Fibroblast of the conjunctiva (primary cell): ENCODE results near the gene CFTR.
A peak's percentile ranks its signal among the peaks of the same experiment; 100 is the strongest.
"Not testable (repeated sequence)": the region's sequence is repeated elsewhere in the genome, so short reads cannot be mapped to it uniquely, and the experiment has no call there.

Source experiments
- DNase-seq: peaks from one replicate; pipeline ENCODE4 v3.0.0-alpha.2; 2010; ENCODE audit warnings: low read depth

CFTR gene

DNA sequence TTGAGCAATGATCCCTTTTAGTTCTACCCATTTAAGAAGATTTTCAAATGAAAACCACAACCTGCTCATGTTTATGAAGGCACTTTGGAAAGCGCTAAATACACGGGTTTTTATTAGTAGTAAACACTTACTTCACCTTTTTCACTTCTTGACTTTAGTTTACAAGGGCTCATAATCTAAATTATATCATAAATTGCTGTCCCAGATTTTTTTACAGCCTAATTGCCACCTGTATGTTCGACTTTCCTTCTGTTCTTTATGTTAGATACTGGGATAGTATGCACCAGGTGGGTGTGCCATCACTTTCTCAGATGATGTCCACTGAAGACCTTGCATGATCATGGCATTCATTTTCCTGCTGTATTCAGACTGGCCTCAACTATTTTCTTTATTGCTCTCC is 22.5 kb downstream of the CFTR start:
- no peak for DNase-seq

DNA sequence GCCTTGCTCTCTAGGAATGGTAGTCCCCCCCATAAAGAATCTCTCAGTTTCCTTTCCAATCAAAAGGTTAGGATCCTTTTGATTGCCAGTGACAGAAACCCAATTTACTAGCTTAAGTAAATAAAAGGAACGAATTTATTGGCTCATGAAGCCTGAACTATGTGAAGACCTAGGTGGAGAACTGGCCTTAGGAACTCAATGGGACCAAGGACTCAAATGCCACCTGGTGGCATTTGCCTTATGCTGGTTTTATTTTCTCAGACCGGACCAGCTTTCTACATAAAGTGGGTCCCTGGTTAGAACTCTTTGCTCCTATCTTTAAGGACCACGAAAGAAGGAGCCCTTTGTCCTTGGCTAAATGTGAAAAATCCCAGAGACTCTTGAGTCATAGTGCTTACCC is 25.4 kb downstream of the CFTR start:
- no peak for DNase-seq

DNA sequence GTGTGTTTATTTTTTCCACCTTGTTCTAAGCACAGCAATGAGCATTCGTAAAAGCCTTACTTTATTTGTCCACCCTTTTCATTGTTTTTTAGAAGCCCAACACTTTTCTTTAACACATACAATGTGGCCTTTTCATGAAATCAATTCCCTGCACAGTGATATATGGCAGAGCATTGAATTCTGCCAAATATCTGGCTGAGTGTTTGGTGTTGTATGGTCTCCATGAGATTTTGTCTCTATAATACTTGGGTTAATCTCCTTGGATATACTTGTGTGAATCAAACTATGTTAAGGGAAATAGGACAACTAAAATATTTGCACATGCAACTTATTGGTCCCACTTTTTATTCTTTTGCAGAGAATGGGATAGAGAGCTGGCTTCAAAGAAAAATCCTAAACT is 28.9 kb downstream of the CFTR start:
- no peak for DNase-seq

DNA sequence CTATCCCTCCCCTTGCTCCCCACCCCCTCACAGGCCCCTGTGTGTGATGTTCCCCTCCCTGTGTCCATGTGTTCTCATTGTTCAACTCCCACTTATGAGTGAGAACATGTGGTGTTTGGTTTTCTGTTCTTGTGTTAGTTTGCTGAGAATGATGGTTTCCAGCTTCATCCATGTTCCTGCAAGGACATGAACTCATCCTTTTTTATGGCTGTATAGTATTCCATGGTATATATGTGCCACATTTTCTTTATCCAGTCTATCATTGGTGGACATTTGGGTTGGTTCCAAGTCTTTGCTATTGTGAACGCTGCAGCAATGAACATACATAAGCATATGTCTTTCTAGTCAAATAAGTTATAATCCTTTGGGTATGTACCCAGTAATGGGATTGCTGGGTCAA is 37.4 kb downstream of the CFTR start:
- not testable (repeated sequence) for DNase-seq

DNA sequence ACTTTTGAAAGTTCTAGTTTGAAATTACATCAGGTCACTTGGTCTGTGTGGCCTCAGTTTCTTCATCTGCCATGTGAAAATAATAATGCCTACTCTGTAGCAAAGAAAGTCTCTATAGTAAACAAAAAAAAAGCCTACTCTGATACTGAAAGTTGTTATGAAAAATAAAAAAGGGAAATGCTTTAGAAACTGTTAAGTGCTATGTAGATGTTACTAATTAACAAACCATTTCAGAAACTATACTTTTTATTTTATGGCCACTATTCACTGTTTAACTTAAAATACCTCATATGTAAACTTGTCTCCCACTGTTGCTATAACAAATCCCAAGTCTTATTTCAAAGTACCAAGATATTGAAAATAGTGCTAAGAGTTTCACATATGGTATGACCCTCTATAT is 50.6 kb downstream of the CFTR start:
- no peak for DNase-seq

DNA sequence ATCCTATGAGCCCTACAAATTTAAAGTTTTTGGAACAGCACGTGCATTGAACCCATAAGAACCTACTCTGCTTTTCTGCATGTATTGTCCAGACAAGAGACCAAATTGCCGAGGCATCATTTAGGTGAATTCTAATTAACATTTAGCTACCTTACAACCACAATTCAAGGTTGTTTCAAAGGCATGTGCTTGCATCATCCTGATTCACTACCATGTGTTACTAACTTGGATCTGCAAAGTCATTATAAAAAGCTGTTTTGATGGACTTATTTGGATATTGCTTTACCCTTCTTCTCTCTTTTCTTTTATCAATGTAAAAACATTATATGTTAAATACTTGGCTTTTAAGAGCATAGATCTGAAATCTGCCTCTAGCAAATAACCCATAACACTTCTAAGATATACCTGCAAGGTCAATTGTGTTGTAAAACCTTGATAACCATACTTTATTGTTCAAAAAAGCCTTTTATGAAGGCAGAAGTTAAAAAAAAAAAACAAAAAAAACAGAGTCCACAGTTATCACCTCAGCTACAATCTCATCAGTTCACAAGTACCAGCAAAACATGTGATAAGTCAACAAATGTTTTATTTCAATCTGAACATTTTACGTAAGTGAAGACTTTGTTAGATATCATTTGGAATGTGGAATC is 51.9 kb downstream of the CFTR start:
- DNase-seq, result no peak

DNA sequence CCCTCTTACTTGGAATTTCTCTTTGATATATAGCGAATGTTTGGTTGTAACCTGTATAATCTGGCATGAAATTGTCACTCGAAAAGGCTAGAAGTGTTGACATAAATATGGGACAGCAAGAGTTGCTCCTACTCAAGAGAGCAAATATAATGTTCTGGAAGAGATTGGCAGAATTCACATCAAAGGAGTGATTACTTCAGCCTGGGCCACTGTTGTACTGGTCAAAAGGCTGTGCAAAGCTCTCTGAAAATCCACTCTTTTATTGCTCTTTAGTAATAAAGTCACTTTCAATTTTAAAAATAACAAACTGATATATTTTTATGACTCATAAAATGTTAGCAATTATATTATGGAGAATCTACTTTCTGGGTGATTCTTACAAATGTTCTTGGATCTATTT is 58.2 kb downstream of the CFTR start:
- no peak for DNase-seq

DNA sequence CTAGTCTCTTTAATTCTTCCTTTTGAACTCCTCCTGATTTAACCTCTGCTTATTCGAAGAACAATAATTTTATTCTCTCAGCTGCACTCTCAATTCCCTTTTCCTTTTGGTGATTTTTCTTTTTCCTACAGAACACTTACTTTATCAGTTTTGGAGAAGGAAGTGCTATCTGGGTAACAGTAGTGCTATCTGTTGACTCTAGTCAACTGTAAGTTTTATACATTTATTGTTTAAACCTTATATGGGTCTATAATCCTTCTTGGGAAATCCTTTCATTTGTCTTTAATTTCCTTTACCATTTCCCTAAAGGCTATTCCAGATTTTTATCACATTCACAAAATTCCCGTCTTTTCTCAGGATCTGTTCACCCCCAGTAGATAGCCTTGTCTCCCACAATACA is 64.2 kb downstream of the CFTR start:
- no peak for DNase-seq

DNA sequence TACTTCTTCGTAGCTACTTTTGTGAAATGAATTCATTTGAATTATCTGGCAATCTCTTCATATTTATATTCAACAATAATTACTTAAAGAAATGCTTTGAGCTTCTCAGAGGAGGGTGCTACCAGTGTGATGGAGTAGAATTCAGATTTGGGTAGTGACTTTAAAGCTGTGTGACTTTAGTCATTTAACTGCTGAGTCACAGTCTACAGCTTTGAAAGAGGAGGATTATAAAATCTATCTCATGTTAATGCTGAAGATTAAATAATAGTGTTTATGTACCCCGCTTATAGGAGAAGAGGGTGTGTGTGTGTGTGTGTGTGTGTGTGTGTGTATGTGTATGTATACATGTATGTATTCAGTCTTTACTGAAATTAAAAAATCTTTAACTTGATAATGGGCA is 68.2 kb downstream of the CFTR start:
- no peak for DNase-seq

DNA sequence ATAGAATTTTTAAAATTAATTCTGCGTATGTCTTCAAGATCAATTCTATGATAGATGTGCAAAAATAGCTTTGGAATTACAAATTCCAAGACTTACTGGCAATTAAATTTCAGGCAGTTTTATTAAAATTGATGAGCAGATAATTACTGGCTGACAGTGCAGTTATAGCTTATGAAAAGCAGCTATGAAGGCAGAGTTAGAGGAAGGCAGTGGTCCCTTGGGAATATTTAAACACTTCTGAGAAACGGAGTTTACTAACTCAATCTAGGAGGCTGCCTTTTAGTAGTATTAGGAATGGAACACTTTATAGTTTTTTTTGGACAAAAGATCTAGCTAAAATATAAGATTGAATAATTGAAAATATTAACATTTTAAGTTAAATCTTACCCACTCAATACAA is 70.8 kb downstream of the CFTR start:
- no peak for DNase-seq

DNA sequence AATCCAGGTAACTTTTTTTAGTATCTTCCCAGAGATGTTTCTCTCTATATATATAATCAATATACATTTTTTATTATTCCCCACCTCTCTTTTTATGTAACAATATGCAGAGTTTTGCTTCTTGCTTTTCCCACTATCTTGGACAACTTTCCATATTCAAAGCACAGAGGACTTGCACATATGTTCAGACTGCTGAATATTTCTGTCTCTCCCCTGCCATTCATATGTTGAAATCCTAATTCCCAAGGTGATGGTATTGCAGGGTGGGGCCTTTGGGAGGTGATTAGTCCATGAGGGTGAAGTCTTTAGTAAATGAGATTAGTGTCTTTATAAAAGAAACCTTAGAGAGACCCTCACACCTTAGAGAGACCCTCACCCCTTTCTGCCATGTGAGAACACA is 72.8 kb downstream of the CFTR start:
- DNase-seq, result no peak

DNA sequence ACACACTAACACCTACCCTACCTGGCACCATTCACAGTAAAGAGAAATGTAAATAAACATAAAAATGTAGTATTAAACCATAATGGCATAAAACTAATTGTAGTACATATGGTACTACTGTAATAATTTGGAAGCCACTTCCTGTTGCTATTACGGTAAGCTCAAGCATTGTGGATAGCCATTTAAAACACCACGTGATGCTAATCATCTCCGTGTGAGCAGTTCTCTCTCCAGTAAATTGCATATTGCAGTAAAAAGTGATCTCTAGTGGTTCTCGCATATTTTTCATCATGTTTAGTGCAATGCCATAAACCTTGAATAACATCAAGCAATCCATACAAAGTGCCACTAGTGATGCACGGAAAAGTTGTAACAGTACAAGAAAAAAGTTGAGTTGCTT is 75.4 kb downstream of the CFTR start:
- no peak for DNase-seq

DNA sequence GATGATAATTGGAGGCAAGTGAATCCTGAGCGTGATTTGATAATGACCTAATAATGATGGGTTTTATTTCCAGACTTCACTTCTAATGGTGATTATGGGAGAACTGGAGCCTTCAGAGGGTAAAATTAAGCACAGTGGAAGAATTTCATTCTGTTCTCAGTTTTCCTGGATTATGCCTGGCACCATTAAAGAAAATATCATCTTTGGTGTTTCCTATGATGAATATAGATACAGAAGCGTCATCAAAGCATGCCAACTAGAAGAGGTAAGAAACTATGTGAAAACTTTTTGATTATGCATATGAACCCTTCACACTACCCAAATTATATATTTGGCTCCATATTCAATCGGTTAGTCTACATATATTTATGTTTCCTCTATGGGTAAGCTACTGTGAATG is 79.6 kb downstream of the CFTR start:
- DNase-seq, result no peak

DNA sequence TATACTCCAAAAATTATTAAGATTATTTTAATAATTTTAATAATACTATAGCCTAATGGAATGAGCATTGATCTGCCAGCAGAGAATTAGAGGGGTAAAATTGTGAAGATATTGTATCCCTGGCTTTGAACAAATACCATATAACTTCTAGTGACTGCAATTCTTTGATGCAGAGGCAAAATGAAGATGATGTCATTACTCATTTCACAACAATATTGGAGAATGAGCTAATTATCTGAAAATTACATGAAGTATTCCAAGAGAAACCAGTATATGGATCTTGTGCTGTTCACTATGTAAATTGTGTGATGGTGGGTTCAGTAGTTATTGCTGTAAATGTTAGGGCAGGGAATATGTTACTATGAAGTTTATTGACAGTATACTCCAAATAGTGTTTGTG is 80.2 kb downstream of the CFTR start:
- DNase-seq, result no peak

DNA sequence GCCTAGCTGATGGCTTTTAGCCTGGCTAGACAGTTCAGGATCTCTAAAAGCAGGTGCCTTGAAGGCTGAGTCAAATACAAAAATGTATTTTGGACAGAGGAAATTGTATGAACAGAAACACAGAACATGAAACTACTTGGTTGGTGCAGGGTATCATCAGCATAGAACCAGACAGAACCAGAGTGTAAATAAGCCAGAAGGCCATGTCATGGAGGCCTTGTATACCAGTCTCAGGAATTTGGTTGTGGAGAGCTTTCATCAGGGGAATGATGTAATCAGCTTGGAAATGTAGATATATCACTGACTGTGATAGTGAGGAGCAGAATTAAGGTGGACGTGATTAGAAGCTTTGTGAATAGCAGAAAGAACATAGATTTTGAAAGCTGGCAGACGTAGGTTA is 82.9 kb downstream of the CFTR start:
- no peak for DNase-seq

DNA sequence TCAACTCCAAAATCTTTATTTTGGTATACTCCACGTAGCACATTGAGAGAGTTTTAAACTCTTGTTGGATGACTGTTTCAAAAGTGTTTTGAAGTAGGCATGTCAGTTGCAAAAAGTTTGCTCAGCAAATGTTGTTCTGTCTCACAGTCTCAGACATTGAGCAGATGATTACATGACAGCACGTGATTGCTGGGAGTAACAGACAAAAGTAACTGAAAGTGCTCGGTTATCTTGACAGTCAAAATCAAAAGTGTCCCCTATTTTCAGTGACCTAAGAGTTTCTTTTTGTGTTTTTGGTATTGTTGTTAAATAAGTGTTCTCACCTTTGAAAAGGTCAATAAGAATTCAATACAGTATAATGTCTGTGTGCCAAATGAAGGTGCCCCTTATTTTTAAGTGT is 84.3 kb downstream of the CFTR start:
- DNase-seq, result no peak

DNA sequence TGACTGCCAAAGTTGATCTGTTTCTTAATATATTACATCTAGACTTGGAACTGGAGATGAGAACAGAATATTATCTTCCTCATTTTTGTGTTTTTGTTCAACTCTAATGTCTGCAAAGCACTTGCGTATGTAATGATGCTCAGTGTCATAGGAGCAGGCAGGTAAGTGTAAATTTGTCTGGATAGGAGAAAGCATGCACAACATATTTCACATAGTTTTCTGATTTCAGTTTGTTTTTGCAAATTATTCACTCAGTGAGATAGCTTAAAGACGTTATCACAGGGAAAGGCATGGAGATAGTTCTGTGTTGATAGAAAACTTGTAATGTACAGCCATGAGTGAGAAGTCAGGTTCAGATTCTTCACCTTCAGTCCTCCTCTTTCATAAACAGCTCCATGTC is 84.8 kb downstream of the CFTR start:
- no peak for DNase-seq

DNA sequence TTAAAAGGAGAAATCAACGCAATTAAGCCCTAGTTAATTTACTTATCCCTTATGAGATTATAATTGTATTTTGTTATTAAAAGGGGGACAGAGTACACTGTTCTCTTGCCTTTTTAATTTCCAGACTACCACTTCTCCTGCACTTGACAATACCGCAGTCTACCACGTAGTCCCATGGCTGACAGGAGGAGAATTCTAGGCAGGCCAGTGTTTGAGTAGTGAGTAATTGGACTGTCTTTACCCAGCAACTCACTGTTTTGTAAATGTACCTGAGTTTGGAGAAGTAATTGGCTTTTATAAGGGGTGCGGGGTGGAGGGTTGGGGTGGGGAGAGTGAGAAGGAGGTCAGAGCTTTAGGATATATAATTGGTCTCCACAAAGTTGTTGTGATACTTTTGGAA is 85.4 kb downstream of the CFTR start:
- no peak for DNase-seq

DNA sequence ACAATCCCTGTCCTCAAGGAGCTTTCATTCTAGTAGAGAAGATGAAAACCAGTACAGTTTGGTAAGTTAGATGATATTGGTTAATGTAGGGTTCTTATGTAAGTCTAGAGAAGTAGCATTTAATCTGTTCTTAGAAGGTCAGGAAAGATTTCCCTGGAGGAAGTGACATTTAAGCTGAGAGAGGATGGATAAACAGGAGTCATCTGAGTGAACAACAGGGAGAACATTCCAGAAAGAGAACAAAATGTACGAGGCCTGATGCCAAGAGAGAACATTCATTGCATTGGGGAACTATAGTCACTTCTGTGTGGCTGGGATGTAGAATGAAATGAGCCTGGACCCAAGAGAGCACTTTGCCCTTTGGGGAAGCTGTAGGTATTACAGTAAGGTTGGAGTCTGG is 88.0 kb downstream of the CFTR start:
- no peak for DNase-seq

DNA sequence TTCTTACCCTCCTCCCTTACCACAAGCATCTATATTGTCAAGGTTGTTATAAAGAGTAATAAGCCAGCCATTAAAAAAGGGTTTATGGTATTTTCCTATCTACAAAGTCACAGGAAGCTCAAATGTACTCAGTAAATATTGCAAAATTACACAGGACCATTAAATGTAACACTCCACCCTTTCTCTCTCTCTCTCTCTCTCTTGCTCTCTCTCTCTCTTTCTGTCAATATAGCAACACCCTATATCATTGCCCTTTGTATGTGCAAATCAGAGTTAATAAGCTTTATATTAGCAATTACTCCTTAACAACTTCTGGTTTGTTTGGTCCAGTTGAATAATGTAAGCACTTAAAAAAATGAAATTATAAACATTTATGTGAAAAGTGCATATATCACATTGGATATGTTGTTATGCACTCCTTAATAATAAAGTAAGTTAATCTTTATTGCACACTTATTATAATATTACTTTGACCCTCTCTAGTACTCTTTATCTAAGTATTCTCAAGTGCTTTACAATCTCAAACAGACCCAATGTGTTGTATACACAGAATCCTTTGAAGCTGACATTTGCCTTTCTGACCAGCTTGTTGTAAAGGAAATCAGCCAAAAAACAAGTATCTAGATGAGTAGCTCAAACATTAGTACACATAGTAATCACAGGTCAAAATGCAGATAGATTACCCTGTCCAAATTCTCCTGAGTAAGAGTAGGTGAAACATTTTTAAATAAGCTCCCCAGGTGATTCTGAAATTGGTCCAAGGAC is 93.2 kb downstream of the CFTR start:
- no peak for DNase-seq

DNA sequence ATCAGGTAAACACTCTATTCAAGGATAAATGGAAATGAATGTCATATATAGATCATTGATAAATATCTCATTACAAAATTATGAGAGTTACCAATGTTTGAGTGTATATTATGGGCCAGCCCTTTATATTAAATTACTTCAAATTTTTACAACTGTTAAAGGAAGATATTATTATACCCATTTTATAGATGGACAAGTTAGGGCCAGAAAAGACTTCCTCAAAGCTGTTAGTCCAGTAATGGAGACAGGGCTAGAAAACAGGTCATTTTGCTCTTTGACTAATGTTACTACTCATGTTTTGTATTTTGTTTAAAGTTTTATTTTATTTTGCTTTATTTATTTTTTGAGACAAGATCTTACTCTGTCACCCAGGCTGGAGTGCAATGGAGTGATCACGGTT is 101.6 kb downstream of the CFTR start:
- DNase-seq, result no peak

DNA sequence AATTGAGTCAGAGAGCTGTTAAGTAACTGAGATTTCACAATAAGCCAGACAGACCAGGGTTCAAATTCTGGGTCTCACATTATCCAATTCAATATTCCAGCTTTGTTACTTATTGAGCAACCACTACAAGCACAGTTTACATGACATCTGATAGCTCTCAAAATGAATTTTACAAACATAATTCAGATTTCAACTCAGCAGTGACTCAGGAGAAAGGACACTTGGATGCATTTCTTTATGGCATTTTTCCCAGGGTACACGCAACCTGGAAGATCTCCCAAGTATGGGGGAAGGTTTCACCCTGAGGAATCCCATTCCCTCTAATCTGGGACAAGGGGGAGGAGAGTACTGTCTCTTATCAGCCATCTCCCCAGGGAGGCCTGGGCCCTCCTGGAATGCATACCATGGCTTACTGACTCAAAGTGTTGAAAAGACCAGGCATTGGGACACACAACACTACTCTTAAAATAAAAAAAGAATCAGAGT is 102.4 kb downstream of the CFTR start:
- peak; percentile 68 for DNase-seq

DNA sequence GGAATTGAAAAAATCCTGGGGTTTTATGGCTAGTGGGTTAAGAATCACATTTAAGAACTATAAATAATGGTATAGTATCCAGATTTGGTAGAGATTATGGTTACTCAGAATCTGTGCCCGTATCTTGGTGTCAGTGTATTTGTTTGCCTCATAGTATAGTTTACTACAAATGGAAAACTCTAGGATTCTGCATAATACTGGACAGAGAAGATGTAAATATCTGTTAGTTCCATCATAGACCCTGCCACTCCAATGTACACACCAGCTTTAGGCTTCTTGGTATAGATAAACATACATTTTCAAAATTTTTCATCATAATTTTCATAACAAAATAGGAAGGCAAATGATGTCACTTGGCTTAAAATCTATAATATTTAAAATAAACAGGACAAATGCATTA is 108.1 kb downstream of the CFTR start:
- DNase-seq, result no peak

DNA sequence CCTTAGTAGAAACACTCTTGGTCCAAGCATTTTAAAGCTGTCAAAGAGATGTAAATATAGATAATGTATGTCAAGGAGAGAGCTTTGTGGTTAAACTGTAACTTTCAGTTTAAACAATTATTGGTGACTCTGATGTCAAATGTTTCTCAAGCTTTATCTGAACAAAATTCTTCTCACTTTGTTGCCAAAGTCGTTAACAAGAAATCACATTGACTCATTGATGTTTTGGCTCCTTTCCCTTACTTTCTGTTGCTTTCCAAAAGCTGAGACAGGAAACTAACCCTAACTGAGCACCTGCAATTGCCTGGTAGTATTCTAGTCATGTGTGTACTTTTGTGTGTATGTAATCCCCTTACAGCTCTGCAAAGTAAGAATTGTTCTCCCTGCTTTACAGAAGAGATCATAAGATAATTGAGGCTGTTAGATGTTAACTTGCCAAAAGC is 108.5 kb downstream of the CFTR start:
- no peak for DNase-seq
